ENCODE data around the gene EIF3I.

Gene EIF3I

GRCh38 chr1:32198237-32199042, 23.8 kb upstream of the EIF3I start:
- DNase-seq, result no peak

GRCh38 chr1:32199043-32199716, 23.0 kb upstream of the EIF3I start:
- DNase-seq, result no peak

GRCh38 chr1:32199717-32200072, 22.5 kb upstream of the EIF3I start:
- DNase-seq, result no peak

- peak; percentile 64 for DNase-seq
Observed at GRCh38 chr1:32200226-32201010, 21.8 kb upstream of the EIF3I start, which contains the start of gene CCDC28B. TSS of gene CCDC28B (plus strand) at chr1:32200595. CDS start at chr1:32201936, 1,341 bp downstream.

GRCh38 chr1:32201011-32201855, 21.0 kb upstream of the EIF3I start:
- DNase-seq, result peak; percentile 85

GRCh38 chr1:32204943-32205361, 17.3 kb upstream of the EIF3I start:
- no peak for DNase-seq

- DNase-seq, result peak; percentile 90
Observed at GRCh38 chr1:32205401-32206370, 16.5 kb upstream of the EIF3I start, which contains the start of gene IQCC. TSS of gene IQCC (plus strand) at chr1:32205671. CDS start at chr1:32205682, 11 bp downstream.

GRCh38 chr1:32208469-32208868, 13.7 kb upstream of the EIF3I start:
- no peak for DNase-seq

GRCh38 chr1:32208891-32209328, 13.3 kb upstream of the EIF3I start, which contains the start of gene DCDC2B:
TSS of gene DCDC2B (plus strand) at chr1:32209089. CDS start at chr1:32209094, 5 bp downstream.
- DNase-seq, result peak; percentile 20

GRCh38 chr1:32215629-32216480, 6.4 kb upstream of the EIF3I start:
- DNase-seq, result peak; percentile 69

GRCh38 chr1:32216566-32216965, 5.6 kb upstream of the EIF3I start:
- DNase-seq, result no peak

- DNase-seq, result no peak
Observed at GRCh38 chr1:32219022-32219421, 3.2 kb upstream of the EIF3I start.

- no peak for DNase-seq
Observed at GRCh38 chr1:32220746-32221580, 1.2 kb upstream of the EIF3I start.

GRCh38 chr1:32221581-32221979, 627 bp upstream of the EIF3I start:
- DNase-seq, result no peak

GRCh38 chr1:32223683-32224082, 1.5 kb downstream of the EIF3I start:
- no peak for DNase-seq

GRCh38 chr1:32224285-32224684, 2.1 kb downstream of the EIF3I start:
- no peak for DNase-seq

GRCh38 chr1:32228771-32229170, 6.6 kb downstream of the EIF3I start:
- DNase-seq, result no peak

- no peak for DNase-seq
Observed at GRCh38 chr1:32231843-32232432, 9.7 kb downstream of the EIF3I start.

All from CD4-positive, alpha-beta T cell treated with Interleukin-10 for 1 hour (primary cell).